Neural cell (in vitro differentiated cells): ENCODE data around the gene SLC16A8.

Experiments used
- POLR2AphosphoS5 ChIP-seq: IDR thresholded peaks from 2 replicates; pipeline ENCODE4 v1.6.1; 2012
- RAD21 ChIP-seq: fragments of 450-650 bp; conservative IDR thresholded peaks from 2 replicates; pipeline ENCODE4 v1.6.1; 2014; ENCODE audit warnings: antibody characterized with exemption, mild to moderate bottlenecking, moderate library complexity

- TF ChIP-seq RAD21: no peak
- no peak for TF ChIP-seq POLR2AphosphoS5
Measured at GRCh38 chr22:38034884-38035529, 49.0 kb downstream of the SLC16A8 start.
